Measurements from ENCODE around the gene LGR5. TPM values are rescaled to one million over a fixed set of nuclear protein-coding genes. Genes with fewer than 3 reads are reported as not detected.

Gene LGR5
- total and polyA plus RNA-seq, 2 of the 4 experiments (the other 2 are of a cell fraction) = not detected

DNA sequence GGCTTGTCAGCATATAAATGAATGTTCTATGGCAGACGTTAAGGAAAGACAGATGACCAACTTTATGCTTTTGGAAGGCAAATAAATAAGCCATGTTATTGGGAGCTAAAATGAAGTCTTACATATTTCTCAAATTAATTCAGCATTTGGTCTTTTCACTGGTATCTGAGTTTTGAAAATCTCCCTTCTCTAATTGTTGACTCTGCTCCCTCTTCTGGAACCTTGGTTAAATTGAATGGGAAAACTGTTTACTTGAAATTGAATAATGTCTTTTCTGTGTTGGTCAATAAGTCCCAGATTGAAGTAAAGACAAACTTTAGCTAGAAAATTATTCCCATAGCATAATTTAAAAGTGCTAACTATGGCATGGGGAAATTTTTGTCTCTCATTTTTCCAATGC is 38.7 kb downstream of the LGR5 start:
- dilution Hi-C loops (cut with HindIII; ENCODE audit: low sequenced_read_pairs, unreplicated experiment) (no loop called here), intact Hi-C loops (cut with micrococcal nuclease) (no loop called here), in situ Hi-C loops (cut with MboI; ENCODE audit: low sequenced_read_pairs) (no loop called here)
- CTCF ChIA-PET = no interaction called here
- no peaks in the 10 kb centered on the region for H3K79me1 ChIP-seq (ENCODE audit: low read depth in 1 of 2, low read length in 2 of 2)
- H2AFZ ChIP-seq (replicated peaks; ENCODE audit: low read length, poor library complexity) = no peak overlapping the region
- no peak overlapping the region for H2AK5ac ChIP-seq (ENCODE audit: low read depth, low read length)
- no peaks in the 10 kb centered on the region for H4K20me1 ChIP-seq (ENCODE audit: insufficient read depth, low read length)
- no peak for TF ChIP-seq CEBPB (IDR thresholded peaks at IDR 0.05; ENCODE audit: low read depth, low read length)
- TF ChIP-seq, protein P1, sequence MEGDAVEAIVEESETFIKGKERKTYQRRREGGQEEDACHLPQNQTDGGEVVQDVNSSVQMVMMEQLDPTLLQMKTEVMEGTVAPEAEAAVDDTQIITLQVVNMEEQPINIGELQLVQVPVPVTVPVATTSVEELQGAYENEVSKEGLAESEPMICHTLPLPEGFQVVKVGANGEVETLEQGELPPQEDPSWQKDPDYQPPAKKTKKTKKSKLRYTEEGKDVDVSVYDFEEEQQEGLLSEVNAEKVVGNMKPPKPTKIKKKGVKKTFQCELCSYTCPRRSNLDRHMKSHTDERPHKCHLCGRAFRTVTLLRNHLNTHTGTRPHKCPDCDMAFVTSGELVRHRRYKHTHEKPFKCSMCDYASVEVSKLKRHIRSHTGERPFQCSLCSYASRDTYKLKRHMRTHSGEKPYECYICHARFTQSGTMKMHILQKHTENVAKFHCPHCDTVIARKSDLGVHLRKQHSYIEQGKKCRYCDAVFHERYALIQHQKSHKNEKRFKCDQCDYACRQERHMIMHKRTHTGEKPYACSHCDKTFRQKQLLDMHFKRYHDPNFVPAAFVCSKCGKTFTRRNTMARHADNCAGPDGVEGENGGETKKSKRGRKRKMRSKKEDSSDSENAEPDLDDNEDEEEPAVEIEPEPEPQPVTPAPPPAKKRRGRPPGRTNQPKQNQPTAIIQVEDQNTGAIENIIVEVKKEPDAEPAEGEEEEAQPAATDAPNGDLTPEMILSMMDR (conservative IDR thresholded peaks at IDR 0.05; ENCODE audit: low read depth, low read length) = 0 out of 2 replicates have a peak, but pooled peaks have one; percentile 1
- no peak overlapping the region for H3K4ac ChIP-seq (ENCODE audit: low read depth, low read length)
- peaks cover 3% of the 10 kb centered on the region for H3K9me1 ChIP-seq (ENCODE audit: insufficient read depth, low read length)
- no peak overlapping the region for H3K56ac ChIP-seq (ENCODE audit: extremely low read depth, insufficient read depth, low read length)
- BruUV-seq (replicated peaks) = no TSS peak
- no peak overlapping the region for H3K4me3 ChIP-seq (ENCODE audit: insufficient read depth, low read depth, low read length)
- no peak overlapping the region for H3K9ac ChIP-seq (ENCODE audit: low read depth, low read length)
- no peak overlapping the region for H2BK20ac ChIP-seq (ENCODE audit: low read depth, low read length)
- no peak overlapping the region for H3K18ac ChIP-seq (ENCODE audit: low read depth, low read length)
- ATAC-seq (ENCODE audit: low read depth) (no peak), DNase-seq (no peak)
- no peaks in the 10 kb centered on the region for H3K36me3 ChIP-seq (ENCODE audit: control insufficient read depth, insufficient read depth, low read length)
- no peak overlapping the region for H3K23ac ChIP-seq (ENCODE audit: low read depth, low read length)
- no peak overlapping the region for H4K5ac ChIP-seq (ENCODE audit: low read depth, low read length)
- peaks cover 3% of the 10 kb centered on the region; the same call in 1 of the 2 replicates for H3K4me1 ChIP-seq (ENCODE audit: control insufficient read depth, insufficient read depth, low read length)
- H2BK15ac ChIP-seq (ENCODE audit: low read depth, low read length) = no peak overlapping the region
- no peak overlapping the region for H2AK9ac ChIP-seq (replicated peaks; ENCODE audit: low read depth, low read length, poor library complexity)
- H3K9me3 ChIP-seq (ENCODE audit: control insufficient read depth, insufficient read depth, low read length) = no peaks in the 10 kb centered on the region
- POLR2A ChIA-PET (ENCODE audit: unreplicated experiment) = no interaction called here
- H2BK5ac ChIP-seq (ENCODE audit: low read depth, low read length, poor library complexity, severe bottlenecking) = no peak overlapping the region
- H4K8ac ChIP-seq (ENCODE audit: low read depth in 2 of 2, low read length in 2 of 2) = no peak overlapping the region
- H2BK120ac ChIP-seq (ENCODE audit: low read depth, low read length) = no peak overlapping the region
- no peak overlapping the region for H3K14ac ChIP-seq (replicated peaks; ENCODE audit: low read depth, low read length)
- no peaks in the 10 kb centered on the region; the same call in 1 of the 2 replicates for H3K27me3 ChIP-seq (ENCODE audit: control insufficient read depth, insufficient read depth, low read length)
- no peak overlapping the region for H3K4me2 ChIP-seq (ENCODE audit: low read depth, low read length)
- H4K91ac ChIP-seq (ENCODE audit: insufficient read depth, low read depth, low read length) = no peak overlapping the region
- WGBS, 2 experiments (ENCODE audit: extremely low coverage in 2 of 2, insufficient read length in 1 of 2) = no CpG with 5 or more reads among the region's 1 CpG
- no peak overlapping the region for H3K27ac ChIP-seq (ENCODE audit: insufficient read depth, low read length)

Measured in IMR-90 (cell line).